Caco-2 (cell line): ENCODE measurements around the gene TENM3. TPM values are rescaled to one million over a fixed set of nuclear protein-coding genes. Genes with fewer than 3 reads are reported as not detected.
A peak's percentile ranks its signal among the peaks of the same experiment; 100 is the strongest.

Source experiments
- BruUV-seq: library from RNA; stranded (reverse); fragments of 400-500 nt; replicated peaks from 2 replicates; lab custom pipeline; 2021; lab: Mats Ljungman, UMichigan
- CTCF ChIA-PET: fragments of 300-600 bp; sonication (Branson Sonifier 250); formaldehyde crosslinking; loops from one replicate; lab custom pipeline; 2022; ENCODE audit warnings: antibody characterized with exemption; lab: Charles Lee
- POLR2A ChIA-PET: fragments of 300-600 bp; sonication (Branson Sonifier 250); formaldehyde crosslinking; loops from one replicate; lab custom pipeline; 2022; ENCODE audit warnings: antibody characterized with exemption; lab: Charles Lee
- DNase-seq, 2 experiments: peaks; one replicate each; pipeline versions ENCODE4 v3.0.0 to v3.0.0-alpha.2; 2020 to 2022
- H3K27me3 ChIP-seq: replicated peaks from 2 replicates; pipeline ENCODE4 v1.6.0; 2011; ENCODE audit warnings: low read length; ENCODE audit not compliant: control insufficient read depth, insufficient read depth
- H3K36me3 ChIP-seq: 2 replicates; pipeline ENCODE4 v1.5.1; 2011; ENCODE audit warnings: low read length; ENCODE audit not compliant: control insufficient read depth, insufficient read depth
- H3K4me1 ChIP-seq: fragments of 250-450 bp; sonication (Bioruptor Pico); 2 replicates; pipeline ENCODE4 v1.5.1; 2020; ENCODE audit warnings: mild to moderate bottlenecking
- H3K4me3 ChIP-seq: 2 replicates; pipeline ENCODE4 v1.5.1; 2011; ENCODE audit warnings: low read depth, mild to moderate bottlenecking, control low read depth, low read length
- H3K9me3 ChIP-seq: fragments of 250-450 bp; sonication (Bioruptor Pico); 2 replicates; pipeline ENCODE4 v1.5.1; 2020; ENCODE audit warnings: mild to moderate bottlenecking, moderate library complexity
- H3K27ac Mint-ChIP-seq: one replicate; pipeline ENCODE4 v1.8.0; 2022; ENCODE audit warnings: mixed read lengths; ENCODE audit not compliant: unreplicated experiment
- H3K27me3 Mint-ChIP-seq: one replicate; pipeline ENCODE4 v1.8.0; 2022; ENCODE audit warnings: mixed read lengths; ENCODE audit not compliant: insufficient read depth, unreplicated experiment
- H3K36me3 Mint-ChIP-seq: one replicate; pipeline ENCODE4 v1.8.0; 2022; ENCODE audit warnings: mild to moderate bottlenecking, mixed read lengths; ENCODE audit not compliant: insufficient read depth, unreplicated experiment
- H3K4me1 Mint-ChIP-seq: one replicate; pipeline ENCODE4 v1.8.0; 2022; ENCODE audit warnings: low read depth, mixed read lengths; ENCODE audit not compliant: unreplicated experiment
- H3K4me3 Mint-ChIP-seq: one replicate; pipeline ENCODE4 v1.8.0; 2022; ENCODE audit warnings: mild to moderate bottlenecking, moderate library complexity, mixed read lengths; ENCODE audit not compliant: unreplicated experiment
- H3K9me3 Mint-ChIP-seq: one replicate; pipeline ENCODE4 v1.8.0; 2022; ENCODE audit warnings: mixed read lengths; ENCODE audit not compliant: unreplicated experiment
- intact Hi-C: fragments of 100-400 bp; cut with micrococcal nuclease; formaldehyde crosslinking; loops from one replicate; pipeline ENCODE4 v1.10.0; 2022; ENCODE audit not compliant: unreplicated experiment
- total RNA-seq: library from RNA; stranded (reverse); gene quantifications from 2 replicates; pipeline ENCODE4 v1.2.3, GENCODE V29; 2022
- TF ChIP-seq, protein P1 (sequence below), 2 experiments: fragments of 200-600 bp in 1 of 2; IDR thresholded peaks; 1 replicate in 1 of 2; 2 replicates in 1 of 2; pipeline versions ENCODE4 v1.5.1 to v1.8.0; 2011 to 2022; ENCODE audit warnings: antibody characterized with exemption in 1 of 2, control low read depth in 1 of 2, inconsistent platforms in 1 of 2, low read depth in 1 of 2, low read length in 1 of 2, mild to moderate bottlenecking in 1 of 2, moderate library complexity in 1 of 2; ENCODE audit not compliant: insufficient read depth in 1 of 2, severe bottlenecking in 1 of 2, unreplicated experiment in 1 of 2

Gene TENM3
- total RNA-seq, 1 experiment from 2014 or later: 94.7 TPM

DNA sequence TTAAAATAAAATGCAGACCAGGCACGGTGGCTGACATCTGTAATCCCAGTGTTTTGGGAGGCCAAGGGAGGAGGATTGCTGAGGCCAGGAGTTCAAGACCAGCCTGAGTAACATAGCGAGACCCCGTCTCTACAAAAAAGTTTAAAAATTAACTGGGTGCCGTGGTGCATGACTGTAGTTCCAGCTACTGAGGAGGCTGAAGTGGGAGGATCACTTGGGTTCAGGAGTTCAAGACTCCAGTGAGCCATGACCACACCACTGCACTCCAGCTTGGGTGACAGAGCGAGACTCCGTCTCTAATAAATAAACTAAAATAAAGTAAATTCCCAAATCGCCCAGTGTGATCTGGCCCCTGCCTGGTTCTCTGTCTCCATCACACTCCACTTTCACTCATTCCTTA, 43.7 kb downstream of the TENM3 start:
- TF ChIP-seq, protein P1, sequence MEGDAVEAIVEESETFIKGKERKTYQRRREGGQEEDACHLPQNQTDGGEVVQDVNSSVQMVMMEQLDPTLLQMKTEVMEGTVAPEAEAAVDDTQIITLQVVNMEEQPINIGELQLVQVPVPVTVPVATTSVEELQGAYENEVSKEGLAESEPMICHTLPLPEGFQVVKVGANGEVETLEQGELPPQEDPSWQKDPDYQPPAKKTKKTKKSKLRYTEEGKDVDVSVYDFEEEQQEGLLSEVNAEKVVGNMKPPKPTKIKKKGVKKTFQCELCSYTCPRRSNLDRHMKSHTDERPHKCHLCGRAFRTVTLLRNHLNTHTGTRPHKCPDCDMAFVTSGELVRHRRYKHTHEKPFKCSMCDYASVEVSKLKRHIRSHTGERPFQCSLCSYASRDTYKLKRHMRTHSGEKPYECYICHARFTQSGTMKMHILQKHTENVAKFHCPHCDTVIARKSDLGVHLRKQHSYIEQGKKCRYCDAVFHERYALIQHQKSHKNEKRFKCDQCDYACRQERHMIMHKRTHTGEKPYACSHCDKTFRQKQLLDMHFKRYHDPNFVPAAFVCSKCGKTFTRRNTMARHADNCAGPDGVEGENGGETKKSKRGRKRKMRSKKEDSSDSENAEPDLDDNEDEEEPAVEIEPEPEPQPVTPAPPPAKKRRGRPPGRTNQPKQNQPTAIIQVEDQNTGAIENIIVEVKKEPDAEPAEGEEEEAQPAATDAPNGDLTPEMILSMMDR (IDR thresholded peaks at IDR 0.05; ENCODE audit: insufficient read depth in 1 of 2, low read depth in 1 of 2, low read length in 1 of 2, severe bottlenecking in 1 of 2, unreplicated experiment in 1 of 2): no peak
- Histone ChIP-seq H3K27me3 (no peaks in the 10 kb centered on the region), H3K4me3 (no peak overlapping the region), H3K4me1 (no peaks in the 10 kb centered on the region), H3K36me3 (no peaks in the 10 kb centered on the region), H3K9me3 (no peaks in the 10 kb centered on the region)
- DNase-seq: no peak
- intact Hi-C loops: no loop called here
- CTCF ChIA-PET: no interaction called here
- Mint-ChIP-seq H3K4me1 (peaks cover 7% of the 10 kb centered on the region), H3K4me3 (no peak overlapping the region), H3K36me3 (peaks cover 53% of the 10 kb centered on the region), H3K27me3 (no peaks in the 10 kb centered on the region), H3K27ac (peak overlapping the region; percentile 47), H3K9me3 (no peaks in the 10 kb centered on the region)
- BruUV-seq: no TSS peak
- POLR2A ChIA-PET: no interaction called here

DNA sequence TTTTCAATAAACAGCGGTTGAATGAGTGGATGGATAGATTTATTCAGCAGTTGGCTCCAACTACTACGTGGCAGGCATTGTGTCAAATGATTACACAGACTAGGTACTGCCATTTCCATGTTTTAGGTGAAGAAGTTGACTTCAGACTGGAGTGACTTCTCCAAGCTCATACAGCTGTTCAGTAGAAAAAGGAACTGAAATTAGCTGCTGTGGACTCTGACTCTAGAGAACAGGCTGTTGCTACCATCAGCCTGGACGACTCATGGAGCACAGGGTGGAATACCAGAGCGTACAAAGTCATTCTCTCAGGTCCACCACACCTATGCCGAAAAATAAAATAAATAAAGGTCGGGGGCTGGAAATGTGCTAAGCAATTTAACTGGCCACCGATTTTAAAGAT, 45.3 kb downstream of the TENM3 start:
- peaks cover 16% of the 10 kb centered on the region for H3K4me1 Mint-ChIP-seq
- intact Hi-C loops: no loop called here
- H3K9me3 ChIP-seq: no peaks in the 10 kb centered on the region
- no peaks in the 10 kb centered on the region for H3K36me3 ChIP-seq
- DNase-seq: no peak
- POLR2A ChIA-PET: no interaction called here
- peaks cover 49% of the 10 kb centered on the region for H3K36me3 Mint-ChIP-seq
- TF ChIP-seq, protein P1 (IDR thresholded peaks at IDR 0.05; ENCODE audit: insufficient read depth in 1 of 2, low read depth in 1 of 2, low read length in 1 of 2, severe bottlenecking in 1 of 2, unreplicated experiment in 1 of 2): no peak
- CTCF ChIA-PET: no interaction called here
- H3K27me3 ChIP-seq: no peaks in the 10 kb centered on the region
- H3K27me3 Mint-ChIP-seq: no peaks in the 10 kb centered on the region
- no peaks in the 10 kb centered on the region for H3K4me1 ChIP-seq
- no peaks in the 10 kb centered on the region for H3K9me3 Mint-ChIP-seq
- H3K4me3 ChIP-seq: no peak overlapping the region
- H3K27ac Mint-ChIP-seq: no peak overlapping the region
- BruUV-seq: no TSS peak
- no peak overlapping the region for H3K4me3 Mint-ChIP-seq

DNA sequence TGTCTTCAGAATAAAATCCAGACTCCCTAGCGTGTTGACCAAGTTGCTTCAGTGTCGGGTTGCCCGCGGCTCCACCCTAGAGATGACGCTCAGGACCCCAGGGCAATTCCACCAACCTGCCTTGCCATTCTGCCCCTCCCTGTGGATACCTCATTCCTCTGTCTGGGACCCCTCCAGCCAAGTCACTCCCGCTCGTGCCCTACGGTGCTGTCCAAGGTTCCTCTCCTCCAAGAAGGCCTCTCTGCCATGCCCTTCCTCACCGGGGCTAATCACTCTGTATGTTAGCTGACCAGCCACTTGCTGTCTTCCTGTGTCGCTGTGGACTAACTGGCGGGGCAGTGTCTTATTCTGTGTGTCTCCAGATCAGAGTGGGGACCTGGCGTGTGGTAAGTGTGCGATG, 46.6 kb downstream of the TENM3 start:
- no peaks in the 10 kb centered on the region for H3K4me1 ChIP-seq
- ChIA-PET CTCF (no interaction called here), POLR2A (no interaction called here)
- Mint-ChIP-seq H3K36me3 (peaks cover 47% of the 10 kb centered on the region), H3K27me3 (no peaks in the 10 kb centered on the region), H3K4me1 (peaks cover 19% of the 10 kb centered on the region), H3K9me3 (no peaks in the 10 kb centered on the region), H3K4me3 (no peak overlapping the region), H3K27ac (no peak overlapping the region)
- intact Hi-C loops: no loop called here
- TF ChIP-seq, protein P1 (IDR thresholded peaks at IDR 0.05; ENCODE audit: insufficient read depth in 1 of 2, low read depth in 1 of 2, low read length in 1 of 2, severe bottlenecking in 1 of 2, unreplicated experiment in 1 of 2): no peak
- BruUV-seq: no TSS peak
- H3K9me3 ChIP-seq: no peaks in the 10 kb centered on the region
- no peaks in the 10 kb centered on the region for H3K27me3 ChIP-seq
- H3K36me3 ChIP-seq: no peaks in the 10 kb centered on the region
- H3K4me3 ChIP-seq: no peak overlapping the region
- DNase-seq: no peak
